Measurements from ENCODE around the gene C12orf60.
"Not testable (repeated sequence)": the region's sequence is repeated elsewhere in the genome, so short reads cannot be mapped to it uniquely, and the experiment has no call there.

C12orf60 gene, protein sequence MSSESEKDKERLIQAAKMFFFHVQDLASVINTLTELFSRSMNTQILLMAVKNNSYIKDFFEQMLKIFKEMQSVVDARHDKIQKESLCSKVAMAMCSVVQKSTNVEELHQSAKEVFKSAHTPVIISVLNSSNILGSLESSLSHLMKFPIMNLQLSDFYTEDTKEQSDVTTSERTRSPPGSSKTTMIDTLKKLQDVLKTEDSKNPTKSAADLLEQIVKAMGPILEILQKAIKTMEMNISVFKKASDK

DNA sequence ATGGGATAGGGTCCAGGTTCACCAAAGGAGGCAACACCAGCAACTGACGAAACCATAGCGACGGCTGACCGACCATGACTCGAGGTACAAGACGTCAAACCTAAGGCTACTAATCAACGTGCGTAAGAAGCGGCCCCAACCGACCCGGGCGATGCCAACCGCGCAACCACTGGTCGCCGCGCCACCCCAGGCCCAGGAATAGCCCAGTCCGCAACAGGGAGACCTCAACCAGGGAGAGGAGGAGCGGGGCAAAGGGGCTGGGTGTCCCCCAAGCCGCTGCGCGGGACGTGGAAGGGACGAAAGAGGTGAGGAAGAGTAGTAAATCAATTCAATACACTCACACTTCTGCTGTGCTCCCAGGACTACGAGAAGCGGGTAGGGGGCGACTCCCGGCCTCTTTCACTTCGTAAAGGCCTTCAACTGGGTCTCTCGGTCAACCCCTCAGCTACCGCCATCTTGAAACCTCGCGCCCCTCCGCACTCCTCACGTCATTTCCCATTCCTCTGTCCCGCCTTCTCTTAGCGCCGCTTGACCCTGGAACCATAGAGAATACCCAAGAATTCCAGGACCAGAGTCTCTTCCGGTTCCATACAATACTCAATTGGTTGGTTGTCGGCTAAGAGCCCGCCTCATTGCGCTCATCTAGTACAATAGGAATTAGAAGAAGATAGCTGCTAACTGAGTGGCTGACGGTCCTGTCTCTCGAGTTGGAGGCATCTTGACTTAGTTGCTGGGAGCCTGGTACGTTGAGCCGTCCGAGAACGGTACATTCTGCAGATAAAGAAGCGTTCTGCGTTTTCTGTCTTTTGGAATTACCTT lies at the start of gene C12orf60, which contains the start of gene WBP11:
Gene C12orf60 (plus strand): TSS at position 660 of the 819 bp plus-strand sequence. CDS start 19,266 bp downstream, outside the sequence.
Gene WBP11 (minus strand): TSS at position 468 of the 819 bp plus-strand sequence. CDS start 2,095 bp downstream, outside the sequence.
- DNase-seq (ENCODE audit: low read depth) = peak; percentile 97

DNA sequence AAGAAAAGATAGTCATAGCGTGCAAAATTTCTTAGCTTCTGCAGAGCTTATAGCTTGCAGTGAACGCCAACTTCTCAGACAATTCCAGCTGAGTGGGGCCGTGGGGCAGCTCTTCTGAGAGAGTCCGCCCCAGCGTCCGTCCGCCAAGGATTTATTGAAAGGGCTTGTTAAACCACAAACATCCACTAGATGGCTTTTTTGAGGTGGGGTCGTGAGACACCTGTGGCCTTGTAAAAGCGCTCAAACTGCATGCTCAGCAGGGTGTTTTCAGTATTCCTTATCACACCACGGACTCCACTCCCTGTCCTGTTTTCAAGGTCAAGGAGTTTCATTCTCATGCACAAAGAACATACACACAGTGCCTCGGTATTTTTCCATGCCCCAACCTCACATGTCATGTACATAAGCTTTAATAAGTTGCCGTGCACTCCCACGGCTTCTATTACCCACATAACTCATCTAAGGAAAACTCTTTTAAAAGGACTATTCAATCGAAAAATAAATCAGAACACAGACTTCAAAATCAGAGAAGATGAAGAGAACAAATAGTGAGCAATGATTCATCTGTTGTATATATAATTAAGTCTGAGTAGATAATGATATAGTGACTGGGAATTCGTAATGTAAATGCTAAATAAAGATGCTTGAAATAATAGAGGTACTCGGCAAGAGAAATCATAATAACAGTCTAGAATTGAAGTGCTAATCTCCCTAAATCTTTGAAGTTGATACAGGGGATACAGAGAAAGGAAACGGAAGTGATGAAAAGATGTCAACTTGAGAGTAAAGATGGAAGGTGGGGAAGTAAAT lies 46.9 kb upstream of the C12orf60 start:
- DNase-seq (ENCODE audit: low read depth) = no peak

DNA sequence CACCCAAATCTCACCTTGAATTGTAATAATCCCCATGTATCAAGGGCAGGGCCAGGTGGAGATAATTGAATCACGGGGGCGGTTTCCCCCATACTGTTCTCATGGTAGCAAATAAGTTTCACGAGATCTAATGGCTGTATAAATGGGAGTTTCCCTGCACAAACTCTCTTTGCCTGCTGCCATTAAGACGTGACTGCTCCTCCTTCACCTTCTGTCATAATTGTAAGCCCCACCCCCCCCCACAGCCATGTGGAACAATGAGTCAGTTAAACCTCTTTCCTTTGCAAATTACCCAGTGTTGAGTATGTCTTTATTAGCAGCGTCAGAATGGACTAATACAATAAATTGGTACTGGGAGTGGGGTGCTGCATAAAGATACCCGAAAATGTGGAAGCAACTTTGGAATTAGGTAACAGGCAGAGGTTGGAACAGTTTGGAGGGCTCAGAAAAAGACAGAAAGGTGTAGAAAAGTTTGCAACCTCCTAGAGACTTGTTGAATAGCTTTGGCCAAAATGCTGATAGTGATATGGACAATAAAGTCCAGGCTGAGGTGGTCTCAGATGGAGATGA lies 43.7 kb upstream of the C12orf60 start:
- DNase-seq (ENCODE audit: low read depth) = not testable (repeated sequence)

DNA sequence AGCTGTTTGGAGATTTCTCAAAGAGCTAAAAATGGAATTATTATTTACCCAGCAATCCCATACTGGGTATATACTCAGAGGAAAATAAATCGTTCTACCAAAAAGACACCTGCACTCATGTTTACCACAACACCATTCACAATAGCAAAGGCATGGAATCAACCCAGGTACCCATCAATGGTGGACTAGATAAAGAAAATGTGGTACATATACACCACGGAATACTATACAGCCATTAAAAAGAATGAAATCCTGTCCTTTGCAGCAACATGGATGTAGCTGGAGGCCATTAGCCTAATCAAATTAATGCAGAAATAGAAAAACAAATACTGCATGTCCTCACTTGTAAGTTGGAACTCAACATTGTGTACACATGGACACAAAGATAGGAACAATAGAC lies 38.1 kb upstream of the C12orf60 start:
- no peak for DNase-seq (ENCODE audit: low read depth)

DNA sequence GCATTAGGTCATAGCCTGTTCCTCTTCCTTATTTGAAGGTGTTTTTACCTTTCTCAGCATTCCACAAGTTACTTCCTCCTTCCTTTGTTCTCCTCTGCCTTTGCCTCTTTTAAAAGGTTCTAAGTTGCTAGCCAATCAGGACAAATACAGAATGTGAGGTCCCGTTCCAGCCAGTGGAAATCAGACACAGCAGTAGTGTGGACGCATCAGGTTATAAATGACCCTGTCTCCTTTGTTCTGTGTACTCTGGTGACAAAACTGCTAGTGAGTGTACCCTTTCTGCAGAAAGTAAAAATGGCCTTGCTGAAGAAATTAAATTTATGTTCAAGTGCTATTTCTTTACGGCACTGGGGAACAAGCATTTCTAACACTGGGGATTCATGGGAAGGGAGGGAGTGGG lies 37.5 kb upstream of the C12orf60 start:
- not testable (repeated sequence) for DNase-seq (ENCODE audit: low read depth)

DNA sequence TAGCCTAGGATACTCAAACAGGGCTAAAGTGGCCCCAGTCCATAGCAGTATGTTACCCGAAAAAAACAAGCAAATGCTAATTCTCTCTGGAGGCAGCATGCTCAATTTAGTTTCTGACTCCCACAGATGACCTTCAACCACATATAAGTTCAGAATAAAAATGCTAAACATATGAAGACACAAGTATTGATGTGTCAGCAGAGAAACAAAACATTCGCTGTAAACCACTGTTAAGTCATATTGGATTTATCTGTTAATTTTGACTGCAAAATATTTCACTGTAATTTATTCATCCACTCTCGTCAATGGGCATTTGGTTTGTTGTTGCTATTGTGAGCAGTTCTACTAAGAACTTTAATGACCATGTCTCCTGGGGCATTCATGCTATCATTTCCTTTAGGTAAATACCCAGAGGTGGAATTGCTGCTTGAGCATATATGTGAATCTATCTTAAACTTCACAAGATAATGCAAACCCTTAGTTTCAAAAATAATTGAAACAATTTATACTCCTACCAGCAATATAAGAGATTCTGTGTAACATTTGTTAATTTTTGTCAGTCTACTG lies 36.7 kb upstream of the C12orf60 start:
- DNase-seq (ENCODE audit: low read depth) = no peak

DNA sequence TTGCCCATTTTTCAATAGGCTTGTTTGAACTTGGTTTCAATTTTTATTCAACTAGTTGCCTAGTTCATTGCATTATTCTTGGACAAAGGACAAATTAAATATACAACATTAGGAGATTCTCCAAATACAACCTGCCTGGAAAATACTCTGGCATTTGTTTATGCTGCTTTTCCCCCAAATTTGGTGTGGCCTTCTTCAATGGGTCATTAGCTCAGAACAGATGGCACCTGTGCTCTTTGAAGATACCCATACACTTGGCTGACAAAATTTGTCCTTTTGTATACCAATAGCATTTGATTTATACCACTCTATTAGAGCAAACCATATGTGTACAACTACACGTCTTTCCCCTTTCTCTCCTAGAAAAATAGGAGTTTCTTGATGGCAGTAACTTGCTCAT lies 35.9 kb upstream of the C12orf60 start:
- no peak for DNase-seq (ENCODE audit: low read depth)

DNA sequence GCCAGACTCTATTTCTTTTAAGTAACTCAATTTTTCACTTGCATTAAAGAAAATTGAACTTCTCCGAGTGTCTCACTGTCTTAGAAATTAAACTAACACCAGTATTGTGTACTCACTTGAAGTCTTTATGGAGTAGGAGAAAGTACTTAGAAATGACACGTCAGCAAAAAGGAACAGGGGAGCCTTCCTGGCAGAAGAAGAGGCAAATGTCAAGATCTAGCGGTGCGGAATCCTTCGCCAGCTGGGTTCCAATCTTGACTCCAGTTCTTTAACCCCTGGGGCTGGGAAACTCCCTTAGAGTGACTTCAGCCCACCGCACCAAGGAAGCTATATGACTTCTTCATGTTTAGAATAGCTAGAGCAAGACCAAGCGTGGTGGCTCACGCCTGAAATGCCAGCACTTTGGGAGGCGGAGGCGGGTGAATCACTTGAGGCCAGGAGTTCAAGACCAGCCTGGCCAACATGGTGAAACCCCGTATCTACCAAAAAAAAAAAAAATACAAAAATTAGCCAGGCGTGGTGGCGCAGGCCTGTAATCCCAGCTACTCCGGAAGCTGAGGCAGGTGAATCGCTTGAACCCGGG lies 34.6 kb upstream of the C12orf60 start:
- no peak for DNase-seq (ENCODE audit: low read depth)

DNA sequence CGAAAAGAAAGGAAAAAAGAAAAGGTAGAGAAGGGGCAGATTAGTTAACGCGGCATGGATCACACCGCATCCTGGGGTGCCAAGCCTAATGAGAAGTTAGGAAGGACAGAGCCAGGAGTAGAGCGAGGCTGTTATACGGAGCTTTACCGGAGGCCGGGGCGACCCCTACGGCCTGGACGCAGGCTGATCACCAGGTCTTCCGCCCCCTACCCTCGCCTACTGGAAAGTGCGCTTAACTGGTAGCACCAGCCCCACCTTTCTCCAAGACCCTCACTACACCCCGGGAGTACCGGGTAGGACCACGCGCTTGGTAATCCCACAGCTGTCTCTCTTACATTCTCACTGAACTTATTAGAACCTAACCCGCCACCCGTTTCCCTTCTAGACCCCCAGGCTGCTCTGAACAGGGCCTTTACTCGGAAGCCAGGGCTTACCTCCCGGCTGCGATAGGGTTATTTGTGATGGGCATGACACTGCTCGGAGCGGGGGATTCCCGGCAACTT lies 34.0 kb upstream of the C12orf60 start:
- DNase-seq (ENCODE audit: low read depth) = no peak

DNA sequence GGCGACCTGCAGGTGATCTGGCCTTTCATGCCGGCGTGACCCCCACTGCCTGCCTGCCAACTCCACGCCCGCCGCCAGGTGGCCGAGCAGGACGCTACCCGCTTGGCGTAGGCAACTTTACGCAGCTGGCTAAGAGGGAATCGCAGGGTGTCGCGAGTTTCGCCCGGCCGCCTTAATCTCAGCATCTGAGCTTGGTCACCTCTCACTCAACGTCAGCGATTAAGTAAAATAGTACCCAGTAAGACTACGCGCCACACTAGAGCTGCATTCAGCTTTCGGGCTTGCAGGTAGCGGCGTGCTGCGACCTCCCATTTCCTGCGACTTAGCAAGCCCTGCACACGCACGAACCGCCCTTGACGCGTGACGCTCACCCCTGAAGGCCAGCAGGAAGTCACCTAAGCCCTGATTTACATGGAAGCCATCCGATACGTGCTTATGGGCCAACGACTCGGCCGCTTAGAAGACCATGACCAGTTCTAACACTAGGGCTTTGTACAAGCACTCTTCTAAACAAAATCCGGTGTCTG lies 33.4 kb upstream of the C12orf60 start:
- DNase-seq (ENCODE audit: low read depth) = peak; percentile 38

DNA sequence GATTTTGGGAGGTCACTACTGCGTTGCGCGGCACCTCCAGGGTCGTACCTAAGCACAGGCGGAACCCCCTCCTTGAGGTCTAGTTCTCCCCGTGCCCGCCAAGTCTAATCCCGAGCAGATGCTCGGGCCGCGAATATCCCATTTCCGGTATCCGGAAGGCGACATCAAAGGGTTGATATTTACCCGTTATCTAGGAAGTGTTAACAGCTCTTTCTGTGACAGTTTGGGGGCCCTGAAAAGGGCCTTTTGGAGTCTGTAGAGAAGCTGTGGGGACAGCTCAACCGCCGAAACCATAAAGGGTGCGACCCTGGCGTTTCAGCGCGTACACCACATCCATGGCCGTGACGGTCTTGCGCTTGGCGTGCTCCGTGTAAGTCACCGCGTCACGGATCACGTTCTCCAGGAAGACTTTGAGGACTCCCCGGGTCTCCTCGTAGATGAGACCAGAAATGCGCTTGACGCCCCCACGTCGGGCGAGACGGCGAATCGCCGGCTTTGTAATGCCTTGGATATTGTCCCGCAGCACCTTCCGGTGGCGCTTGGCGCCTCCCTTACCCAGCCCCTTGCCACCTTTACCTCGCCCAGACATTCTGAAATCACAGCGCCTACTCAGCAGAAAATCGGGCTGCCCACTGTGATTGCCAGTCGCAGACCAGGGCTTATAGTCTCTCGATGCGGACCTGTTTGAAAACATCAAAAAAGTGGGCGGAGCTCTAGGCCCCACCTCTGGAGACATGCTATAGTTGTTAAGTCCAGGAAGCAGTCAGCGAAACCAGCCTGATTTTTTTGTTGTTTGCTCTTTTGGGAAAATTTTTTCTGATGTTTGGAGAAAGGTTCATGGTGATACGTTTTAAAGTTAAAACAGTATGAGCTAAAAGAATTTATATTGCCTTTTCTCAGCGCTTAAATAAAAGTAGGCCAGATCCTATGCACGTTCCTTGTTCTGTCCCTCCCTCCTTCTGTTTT lies 32.7 kb upstream of the C12orf60 start:
- peak; percentile 91 for DNase-seq (ENCODE audit: low read depth)

DNA sequence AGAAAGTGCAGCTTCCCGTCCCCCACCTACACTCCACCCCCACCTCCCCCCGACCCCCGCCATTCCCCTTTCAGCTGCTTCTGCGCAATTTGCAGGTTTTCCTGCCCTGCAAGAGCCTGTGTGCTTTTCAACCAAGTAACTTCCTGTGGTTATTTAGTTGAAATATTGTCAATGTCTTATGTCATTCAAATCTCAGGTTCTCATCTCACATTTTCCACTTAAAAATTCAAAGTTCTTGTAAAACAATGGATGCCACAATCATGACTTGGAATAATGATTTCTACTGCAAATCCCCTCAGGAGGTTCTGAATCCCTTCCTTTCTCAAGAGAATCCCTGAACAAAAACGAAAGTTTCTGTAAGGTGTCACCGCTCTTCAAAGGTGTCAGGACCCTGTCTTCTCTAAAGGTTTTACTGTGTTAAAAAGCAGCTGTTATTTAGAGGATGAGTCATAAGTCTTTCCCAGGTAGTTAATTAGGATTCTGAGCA lies 31.8 kb upstream of the C12orf60 start:
- no peak for DNase-seq (ENCODE audit: low read depth)

DNA sequence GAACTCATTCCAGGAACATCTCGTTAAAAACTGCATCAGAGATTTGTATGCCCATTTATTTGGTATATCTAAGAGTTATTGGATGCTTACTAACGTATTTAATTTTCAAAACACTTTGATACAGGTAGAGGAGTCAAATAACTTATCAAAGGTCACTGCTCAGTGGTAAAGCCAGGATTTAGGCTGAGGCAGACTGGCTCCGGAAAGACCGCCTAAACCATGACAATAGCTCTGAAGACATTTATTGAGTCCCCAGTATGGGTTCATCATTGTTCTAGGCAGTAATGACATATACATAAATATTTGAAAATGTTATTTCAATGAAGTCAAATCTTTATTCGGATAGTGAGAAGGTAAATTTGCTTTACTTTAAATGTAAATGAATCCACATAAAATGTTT lies 30.5 kb upstream of the C12orf60 start:
- no peak for DNase-seq (ENCODE audit: low read depth)

DNA sequence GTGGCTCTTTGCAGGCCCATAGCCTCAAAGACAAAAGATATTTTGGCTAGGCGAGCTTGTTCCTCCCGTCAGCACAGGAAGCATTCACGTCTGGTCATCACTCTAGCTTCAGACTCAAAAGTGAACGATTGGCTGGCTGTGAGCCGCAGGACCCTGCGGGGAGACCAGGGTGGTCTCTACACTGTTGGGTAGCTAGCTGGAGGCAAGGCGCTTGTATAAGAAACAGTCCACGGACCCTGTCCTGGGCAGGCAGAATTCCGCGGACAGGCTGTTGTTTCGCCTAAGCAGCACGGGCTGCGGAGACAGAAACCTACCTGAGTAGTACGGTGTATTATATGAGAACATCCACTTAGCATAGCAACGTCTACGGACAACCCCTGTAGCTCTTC lies 29.8 kb upstream of the C12orf60 start:
- no peak for DNase-seq (ENCODE audit: low read depth)

DNA sequence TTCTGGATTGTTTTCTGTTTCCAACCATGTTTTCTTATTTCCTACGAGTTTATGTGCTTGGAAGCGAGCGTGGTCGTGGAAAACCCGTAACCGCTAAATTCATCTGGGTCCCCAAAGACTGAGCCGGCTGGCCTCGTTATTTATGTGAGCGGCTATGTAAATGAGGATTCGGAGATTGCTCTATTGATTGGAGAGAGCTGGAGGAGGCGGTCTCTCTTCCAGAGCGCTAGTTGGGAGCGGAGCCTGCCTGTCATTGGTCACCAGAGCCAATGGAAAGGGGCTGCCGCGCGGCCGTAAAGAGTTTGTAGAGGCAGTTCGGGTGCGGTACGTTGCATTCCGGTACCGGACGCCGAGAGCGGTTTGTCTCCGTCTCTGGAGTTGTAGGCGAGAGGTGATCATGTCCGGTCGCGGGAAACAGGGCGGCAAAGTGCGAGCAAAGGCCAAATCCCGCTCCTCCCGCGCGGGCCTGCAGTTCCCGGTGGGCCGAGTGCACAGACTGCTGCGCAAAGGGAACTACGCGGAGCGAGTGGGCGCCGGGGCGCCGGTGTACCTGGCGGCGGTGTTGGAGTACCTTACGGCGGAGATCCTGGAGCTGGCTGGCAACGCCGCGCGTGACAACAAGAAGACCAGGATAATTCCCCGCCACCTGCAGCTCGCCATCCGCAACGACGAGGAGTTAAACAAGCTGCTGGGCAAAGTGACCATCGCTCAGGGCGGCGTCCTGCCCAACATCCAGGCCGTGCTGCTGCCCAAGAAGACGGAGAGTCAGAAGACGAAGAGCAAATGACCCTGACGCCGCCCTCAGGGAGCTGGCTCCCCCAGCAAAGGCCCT lies 29.2 kb upstream of the C12orf60 start:
- DNase-seq (ENCODE audit: low read depth) = peak; percentile 96

DNA sequence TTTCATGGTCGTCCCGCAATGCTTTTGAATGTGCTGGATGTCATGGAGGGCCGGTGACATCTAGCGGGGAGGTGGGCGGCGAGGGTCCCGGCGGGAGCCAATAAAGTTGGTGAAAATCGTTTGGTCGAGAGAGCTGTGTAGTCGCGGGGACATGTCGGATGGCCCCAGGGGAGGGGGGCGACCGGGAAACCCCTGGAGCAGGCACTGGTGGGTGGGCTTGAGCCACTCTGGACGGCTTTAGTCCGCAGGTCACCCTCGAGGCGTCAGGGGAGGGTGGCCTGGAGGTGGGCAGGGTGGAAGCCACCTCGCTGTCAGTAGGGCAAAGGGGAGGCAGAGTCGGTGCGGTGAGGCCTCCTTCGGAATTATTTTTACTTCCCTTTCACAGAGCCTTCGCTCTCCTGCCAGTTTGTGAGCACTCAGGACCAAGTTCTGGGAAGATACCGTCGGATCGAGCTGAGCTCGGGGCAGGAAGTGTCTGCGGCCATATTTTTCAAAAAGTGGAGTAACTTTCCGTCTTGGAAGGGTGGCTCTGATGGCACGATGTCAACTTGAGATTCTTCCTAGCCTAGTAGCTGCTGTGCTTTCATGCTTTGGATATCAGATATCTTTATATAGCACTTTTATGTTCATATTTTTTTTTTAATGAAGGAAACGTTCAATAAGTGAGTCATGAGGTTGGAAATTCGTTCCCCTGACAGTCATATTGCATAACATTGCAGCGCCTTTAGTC lies 28.4 kb upstream of the C12orf60 start:
- peak; percentile 53 for DNase-seq (ENCODE audit: low read depth)

DNA sequence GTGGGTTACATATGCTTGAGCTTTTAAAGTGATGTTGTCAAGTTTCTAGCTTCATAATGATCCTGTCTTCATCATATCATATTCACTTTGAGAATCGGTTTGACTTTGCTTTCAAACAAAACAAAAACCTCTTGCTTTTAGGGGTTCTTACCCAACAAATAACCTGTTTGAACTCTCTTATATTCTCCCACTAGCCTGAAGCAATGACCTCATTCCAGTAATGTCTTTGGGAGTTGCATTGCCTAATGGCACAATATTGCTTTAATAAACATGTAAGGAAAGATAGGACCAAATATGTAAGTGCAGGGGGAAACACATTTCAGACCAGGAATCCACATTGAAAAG lies 27.9 kb upstream of the C12orf60 start:
- DNase-seq (ENCODE audit: low read depth) = no peak
